ENCODE results near the gene ATP10A.

- no peak for TF ChIP-seq TEAD4 (CRISPR knock-in tag; IDR thresholded peaks at IDR 0.05)
- no peak for TF ChIP-seq CTCF (IDR thresholded peaks at IDR 0.05)
- no peak for TF ChIP-seq PRDM15 (CRISPR knock-in tag; IDR thresholded peaks at IDR 0.05)
- TF ChIP-seq NR3C1 (CRISPR knock-in tag; conservative IDR thresholded peaks at IDR 0.05; ENCODE audit: low read depth): no peak
- no peak for TF ChIP-seq ESRRA (CRISPR knock-in tag; IDR thresholded peaks at IDR 0.05; ENCODE audit: borderline replicate concordance)
- TF ChIP-seq AFF4 (CRISPR knock-in tag; IDR thresholded peaks at IDR 0.05; ENCODE audit: borderline replicate concordance): no peak
- no peak for TF ChIP-seq E2F1 (CRISPR knock-in tag; IDR thresholded peaks at IDR 0.05)
- no peak for TF ChIP-seq MAX (CRISPR knock-in tag; IDR thresholded peaks at IDR 0.05)
- no peak for TF ChIP-seq IRF2 (CRISPR knock-in tag; IDR thresholded peaks at IDR 0.05; ENCODE audit: borderline replicate concordance, low read depth)
- no peak for TF ChIP-seq ZBTB43 (CRISPR knock-in tag; IDR thresholded peaks at IDR 0.05)
- no peak for TF ChIP-seq ZNF263 (CRISPR knock-in tag; IDR thresholded peaks at IDR 0.05; ENCODE audit: low read depth)
These were observed 16.8 kb downstream of the ATP10A start for GRCh38 chr15:25846377-25846776.

Data from WTC11 (cell line).